ENCODE results near the gene CFAP45. TPM values are rescaled to one million over a fixed set of nuclear protein-coding genes. Genes with fewer than 3 reads are reported as not detected.
A peak's percentile ranks its signal among the peaks of the same experiment; 100 is the strongest.

Gene CFAP45
- total RNA-seq, 1 experiment from 2014 or later = 0.48 TPM

- TF ChIP-seq, protein P1, sequence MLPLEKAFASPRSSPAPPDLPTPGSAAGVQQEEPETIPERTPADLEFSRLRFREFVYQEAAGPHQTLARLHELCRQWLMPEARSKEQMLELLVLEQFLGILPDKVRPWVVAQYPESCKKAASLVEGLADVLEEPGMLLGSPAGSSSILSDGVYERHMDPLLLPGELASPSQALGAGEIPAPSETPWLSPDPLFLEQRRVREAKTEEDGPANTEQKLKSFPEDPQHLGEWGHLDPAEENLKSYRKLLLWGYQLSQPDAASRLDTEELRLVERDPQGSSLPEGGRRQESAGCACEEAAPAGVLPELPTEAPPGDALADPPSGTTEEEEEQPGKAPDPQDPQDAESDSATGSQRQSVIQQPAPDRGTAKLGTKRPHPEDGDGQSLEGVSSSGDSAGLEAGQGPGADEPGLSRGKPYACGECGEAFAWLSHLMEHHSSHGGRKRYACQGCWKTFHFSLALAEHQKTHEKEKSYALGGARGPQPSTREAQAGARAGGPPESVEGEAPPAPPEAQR (CRISPR knock-in tag; IDR thresholded peaks at IDR 0.05) = no peak
- TF ChIP-seq ATF3 (CRISPR knock-in tag; conservative IDR thresholded peaks at IDR 0.05) = no peak
- TF ChIP-seq, protein P2, sequence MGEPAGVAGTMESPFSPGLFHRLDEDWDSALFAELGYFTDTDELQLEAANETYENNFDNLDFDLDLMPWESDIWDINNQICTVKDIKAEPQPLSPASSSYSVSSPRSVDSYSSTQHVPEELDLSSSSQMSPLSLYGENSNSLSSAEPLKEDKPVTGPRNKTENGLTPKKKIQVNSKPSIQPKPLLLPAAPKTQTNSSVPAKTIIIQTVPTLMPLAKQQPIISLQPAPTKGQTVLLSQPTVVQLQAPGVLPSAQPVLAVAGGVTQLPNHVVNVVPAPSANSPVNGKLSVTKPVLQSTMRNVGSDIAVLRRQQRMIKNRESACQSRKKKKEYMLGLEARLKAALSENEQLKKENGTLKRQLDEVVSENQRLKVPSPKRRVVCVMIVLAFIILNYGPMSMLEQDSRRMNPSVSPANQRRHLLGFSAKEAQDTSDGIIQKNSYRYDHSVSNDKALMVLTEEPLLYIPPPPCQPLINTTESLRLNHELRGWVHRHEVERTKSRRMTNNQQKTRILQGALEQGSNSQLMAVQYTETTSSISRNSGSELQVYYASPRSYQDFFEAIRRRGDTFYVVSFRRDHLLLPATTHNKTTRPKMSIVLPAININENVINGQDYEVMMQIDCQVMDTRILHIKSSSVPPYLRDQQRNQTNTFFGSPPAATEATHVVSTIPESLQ (CRISPR knock-in tag; IDR thresholded peaks at IDR 0.05) = no peak
- no peak for TF ChIP-seq KAT7 (CRISPR knock-in tag; IDR thresholded peaks at IDR 0.05; ENCODE audit: borderline replicate concordance)
- TF ChIP-seq GABPB1 (CRISPR knock-in tag; IDR thresholded peaks at IDR 0.05) = no peak
- no peak for TF ChIP-seq FOXJ3 (CRISPR knock-in tag; IDR thresholded peaks at IDR 0.05; ENCODE audit: borderline replicate concordance)
- TF ChIP-seq ESRRA (CRISPR knock-in tag; IDR thresholded peaks at IDR 0.05; ENCODE audit: borderline replicate concordance) = no peak
- TF ChIP-seq HMGXB4 (CRISPR knock-in tag; IDR thresholded peaks at IDR 0.05) = peak; percentile 40; the same call in 1 of the 2 replicates
- TF ChIP-seq GTF2I (CRISPR knock-in tag; conservative IDR thresholded peaks at IDR 0.05) = no peak
- no peak for TF ChIP-seq AFF4 (CRISPR knock-in tag; IDR thresholded peaks at IDR 0.05; ENCODE audit: borderline replicate concordance)
- TF ChIP-seq AR (CRISPR knock-in tag; IDR thresholded peaks at IDR 0.05) = no peak
- TF ChIP-seq ZNF138 (CRISPR knock-in tag; conservative IDR thresholded peaks at IDR 0.05) = no peak
- TF ChIP-seq PRRX2 (CRISPR knock-in tag; IDR thresholded peaks at IDR 0.05) = no peak
- TF ChIP-seq ELF4 (CRISPR knock-in tag; IDR thresholded peaks at IDR 0.05; ENCODE audit: low read depth) = no peak
- no peak for TF ChIP-seq PRDM15 (CRISPR knock-in tag; IDR thresholded peaks at IDR 0.05)
- no peak for TF ChIP-seq SMAD4 (CRISPR knock-in tag; IDR thresholded peaks at IDR 0.05)
- TF ChIP-seq ZNF396 (CRISPR knock-in tag; IDR thresholded peaks at IDR 0.05; ENCODE audit: borderline replicate concordance) = no peak
- no peak for TF ChIP-seq E2F1 (CRISPR knock-in tag; IDR thresholded peaks at IDR 0.05)
- TF ChIP-seq MYBL2 (CRISPR knock-in tag; IDR thresholded peaks at IDR 0.05) = no peak
- TF ChIP-seq E2F5 (CRISPR knock-in tag; IDR thresholded peaks at IDR 0.05) = peak; percentile 95
Observed at GRCh38 chr1:159945483-159946241, 45.7 kb upstream of the CFAP45 start, which contains the start of gene IGSF9 (continued).
